ENCODE results near the gene MAP2K3.

Gene MAP2K3

DNA sequence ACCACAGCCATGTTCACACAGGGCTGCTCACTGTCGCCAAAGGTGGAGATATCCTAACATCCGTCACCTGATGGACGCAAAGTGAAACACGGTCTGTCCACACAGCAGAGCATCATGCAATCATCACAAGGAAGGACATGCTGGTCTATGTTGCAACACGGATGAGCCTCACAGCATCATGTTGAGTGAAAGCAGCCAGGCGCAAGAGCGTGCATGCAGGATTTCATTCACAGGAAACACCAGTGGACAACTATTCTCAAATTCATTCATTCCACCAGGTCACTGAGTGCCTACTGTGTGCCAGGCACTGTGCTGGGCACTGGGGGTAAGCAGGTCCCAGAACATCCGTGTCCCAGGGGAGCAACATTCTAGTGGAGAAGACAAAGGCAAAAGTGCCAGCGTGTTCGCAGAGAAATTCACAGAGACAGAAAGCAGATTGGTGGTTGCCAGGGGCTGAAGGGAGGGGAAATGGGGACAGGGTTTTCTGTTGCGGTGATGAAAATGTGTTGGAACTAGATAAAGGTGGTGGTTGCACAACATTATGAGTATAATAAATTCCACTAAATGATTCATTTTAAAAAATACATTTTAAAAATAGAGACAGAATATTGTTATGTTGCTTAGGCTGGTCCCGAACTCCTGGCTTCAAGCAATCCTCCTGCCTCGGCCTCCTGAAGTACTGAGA is 69.0 kb downstream of the MAP2K3 start:
- DNase-seq, result no peak

DNA sequence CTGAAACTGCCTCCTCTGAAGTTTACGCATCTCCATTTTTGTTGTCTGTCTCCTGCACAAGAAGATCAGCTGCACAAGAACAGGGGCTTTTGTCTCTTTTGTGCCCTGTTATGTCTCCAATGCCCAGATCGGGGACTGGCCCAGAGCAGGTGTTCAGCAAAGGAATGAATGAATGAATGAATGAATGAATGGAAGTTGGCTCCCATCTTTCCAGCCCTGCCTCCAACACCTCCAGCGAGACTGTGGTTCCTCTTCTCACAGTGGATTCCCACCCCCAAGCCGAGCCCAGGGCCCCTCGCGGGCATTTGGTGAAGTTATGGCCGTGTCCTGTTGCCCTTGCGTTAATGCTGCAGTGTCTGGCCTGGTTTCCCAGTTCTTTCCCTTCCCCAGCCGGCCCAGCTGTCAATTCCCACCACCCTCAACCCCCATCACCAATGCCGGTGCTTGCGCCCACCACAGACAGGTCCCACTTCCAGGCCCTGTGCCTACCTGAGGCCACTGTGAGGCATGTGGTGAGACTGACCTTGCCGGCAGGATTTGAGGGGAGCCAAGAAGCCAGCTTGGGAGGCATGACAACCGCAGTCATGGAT is 70.4 kb downstream of the MAP2K3 start:
- DNase-seq, result no peak

- DNase-seq, result no peak
These were observed 71.1 kb downstream of the MAP2K3 start for GRCh38 chr17:21355586-21355985.

- no peak for DNase-seq
These were observed 72.1 kb downstream of the MAP2K3 start for GRCh38 chr17:21356537-21357127.

GRCh38 chr17:21357281-21357680 is 72.8 kb downstream of the MAP2K3 start:
- DNase-seq, result no peak

DNA sequence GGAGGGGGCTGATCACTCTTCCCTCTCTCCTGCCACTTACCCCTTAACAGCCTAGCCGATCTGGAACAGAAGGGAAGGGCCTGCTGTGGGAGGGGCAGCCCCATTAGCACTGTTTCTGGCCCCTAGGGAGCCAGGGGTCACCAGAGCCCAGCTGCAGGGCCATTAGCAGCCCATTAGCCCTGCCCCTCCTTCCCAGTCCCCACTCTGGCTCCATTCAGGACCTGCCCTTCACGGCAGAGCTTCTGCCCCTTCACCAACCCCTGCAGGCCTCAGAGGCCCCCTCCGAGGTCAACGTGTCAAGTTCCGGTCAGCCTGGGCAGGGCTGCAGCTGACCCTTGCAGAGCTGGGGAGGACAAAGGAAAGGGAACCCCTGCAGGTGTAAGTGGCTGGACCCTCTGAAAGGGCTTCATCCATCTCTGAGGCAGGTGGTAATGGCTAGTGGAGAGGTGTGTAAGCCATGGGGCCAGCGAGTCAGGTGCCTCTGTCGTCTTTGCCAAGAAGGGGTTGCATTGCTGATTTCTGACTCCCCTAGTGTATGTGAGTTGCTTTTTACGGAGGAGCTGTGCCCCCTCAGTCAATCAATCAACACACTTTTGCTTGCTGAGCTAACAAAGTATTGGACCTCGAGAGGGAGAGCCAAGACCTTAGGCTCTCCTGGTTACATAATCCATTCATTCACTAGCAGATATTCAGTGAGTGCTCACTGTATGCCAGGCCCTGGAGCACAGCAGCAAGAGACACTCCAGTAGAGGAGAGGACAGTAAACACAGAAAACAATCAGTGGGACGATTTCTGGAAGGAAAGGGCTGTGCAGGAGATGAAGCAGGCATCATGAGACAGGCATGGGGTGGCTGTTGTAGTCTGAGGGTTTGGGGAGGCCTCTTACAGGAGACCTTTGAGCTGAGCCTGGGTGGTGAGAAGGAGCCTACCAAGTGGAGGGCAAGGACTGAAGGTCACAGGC is 73.5 kb downstream of the MAP2K3 start:
- DNase-seq, result no peak

DNA sequence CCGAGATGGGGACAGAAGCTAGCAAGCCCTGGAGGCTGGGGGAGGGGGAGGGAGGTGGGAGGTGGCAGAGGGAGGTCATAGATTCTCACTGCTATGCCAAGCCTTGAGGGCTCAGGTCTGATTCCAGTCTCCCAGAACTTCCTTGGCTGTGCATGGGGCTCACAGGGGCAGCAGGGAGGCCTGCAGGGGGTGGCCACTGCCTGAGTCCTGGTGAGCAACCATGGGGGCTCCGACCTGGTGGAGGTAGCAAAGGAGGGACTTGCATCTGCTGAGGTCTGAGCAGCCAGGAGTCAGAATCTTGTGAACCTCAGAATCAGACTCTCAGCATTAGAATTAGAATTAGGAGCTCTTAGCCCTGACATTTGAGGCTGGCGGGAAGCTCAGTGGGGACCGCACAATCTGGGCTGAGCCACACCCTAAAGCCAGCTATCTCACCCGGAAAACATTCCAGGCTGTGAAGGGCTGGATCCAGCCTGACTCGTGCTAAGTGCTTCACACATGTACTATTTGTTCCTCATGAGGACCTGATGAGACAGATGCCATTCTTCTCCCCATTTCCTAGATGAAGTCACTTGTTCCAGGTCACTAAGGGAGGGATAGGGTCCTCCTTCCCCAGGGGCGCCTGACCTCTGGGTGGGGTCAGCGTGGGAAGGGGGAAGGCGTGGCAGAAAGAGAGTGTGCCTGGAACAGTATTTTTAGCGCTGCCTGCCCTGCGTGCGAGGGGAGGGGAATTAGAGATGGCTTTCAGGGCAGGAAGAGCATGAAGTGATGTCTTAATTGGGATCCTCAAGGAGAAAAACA is 74.4 kb downstream of the MAP2K3 start:
- DNase-seq, result no peak

GRCh38 chr17:21359483-21359840 is 75.0 kb downstream of the MAP2K3 start:
- DNase-seq, result no peak

DNA sequence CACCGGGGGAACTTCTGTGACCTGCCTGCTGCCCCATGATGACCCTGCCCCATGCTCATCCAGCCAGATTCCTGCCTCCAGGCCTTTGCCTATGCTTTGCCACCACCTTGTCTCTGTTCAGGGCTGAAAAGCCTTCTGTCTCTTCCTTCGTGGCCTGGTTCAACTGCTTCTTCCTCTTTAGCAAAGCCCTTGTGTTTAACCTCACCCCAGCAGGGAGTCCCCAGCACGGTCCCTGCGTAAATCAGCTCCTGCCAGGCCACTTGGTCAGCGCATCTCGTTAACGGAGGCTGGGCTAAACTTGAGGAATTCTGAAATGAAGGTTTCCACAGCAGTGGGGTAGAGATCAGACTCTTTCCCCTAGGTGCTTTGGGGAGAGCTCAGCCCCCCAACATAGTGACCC is 75.5 kb downstream of the MAP2K3 start:
- DNase-seq, result no peak

- no peak for DNase-seq
These were observed 76.7 kb downstream of the MAP2K3 start for GRCh38 chr17:21361020-21361809.

GRCh38 chr17:21362331-21362931 is 77.9 kb downstream of the MAP2K3 start:
- DNase-seq, result no peak

DNA sequence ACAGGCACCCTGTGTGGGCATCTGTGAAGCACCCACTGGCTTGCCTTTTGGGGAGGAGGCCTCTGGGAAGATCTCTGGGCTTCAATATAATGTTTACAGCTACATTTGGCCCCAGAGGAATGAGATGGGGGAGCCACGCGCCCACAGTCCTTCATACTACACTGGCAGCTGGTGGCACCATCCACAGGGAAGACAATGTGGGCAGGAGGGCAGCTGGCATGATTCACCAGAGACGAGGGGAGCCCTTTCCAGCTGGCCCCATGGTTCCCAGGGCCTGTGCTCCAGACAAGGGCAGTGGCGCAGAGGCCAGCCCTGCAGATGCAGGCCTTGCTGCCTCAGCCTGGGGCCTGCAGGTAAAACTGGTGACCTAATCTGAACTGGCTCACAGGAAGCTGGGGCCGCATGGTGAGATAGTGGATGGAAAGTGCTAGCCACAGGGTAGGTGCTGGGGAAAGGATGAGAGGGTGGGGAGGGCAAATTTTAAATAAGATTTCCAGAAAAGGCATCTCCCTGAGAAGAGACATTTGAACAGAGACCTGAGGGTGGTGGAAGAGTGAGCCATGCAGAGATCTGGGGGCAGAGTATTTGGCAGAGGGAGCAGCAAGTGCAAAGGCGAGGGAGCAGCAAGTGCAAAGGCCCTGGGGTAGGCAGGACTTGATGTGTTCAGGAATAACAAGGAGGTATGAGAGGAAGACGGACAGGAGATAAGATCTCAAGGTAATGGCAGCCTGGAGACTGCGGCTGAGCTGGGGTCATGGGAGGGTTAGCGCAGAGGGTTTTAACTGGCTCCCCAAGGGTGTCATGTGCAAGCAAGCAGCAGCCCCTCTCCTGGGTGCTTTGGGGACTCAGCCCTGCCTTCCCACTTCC is 79.5 kb downstream of the MAP2K3 start:
- no peak for DNase-seq

Measured in fibroblast of skin of right biceps (primary cell).